ENCODE measurements around the gene SMC3. TPM values are rescaled to one million over a fixed set of nuclear protein-coding genes. Genes with fewer than 3 reads are reported as not detected.
"Not testable (repeated sequence)": the region's sequence is repeated elsewhere in the genome, so short reads cannot be mapped to it uniquely, and the experiment has no call there.

SMC3 gene
- total RNA-seq, 2 experiments from 2014 or later: 38.4 to 73.4 TPM

DNA sequence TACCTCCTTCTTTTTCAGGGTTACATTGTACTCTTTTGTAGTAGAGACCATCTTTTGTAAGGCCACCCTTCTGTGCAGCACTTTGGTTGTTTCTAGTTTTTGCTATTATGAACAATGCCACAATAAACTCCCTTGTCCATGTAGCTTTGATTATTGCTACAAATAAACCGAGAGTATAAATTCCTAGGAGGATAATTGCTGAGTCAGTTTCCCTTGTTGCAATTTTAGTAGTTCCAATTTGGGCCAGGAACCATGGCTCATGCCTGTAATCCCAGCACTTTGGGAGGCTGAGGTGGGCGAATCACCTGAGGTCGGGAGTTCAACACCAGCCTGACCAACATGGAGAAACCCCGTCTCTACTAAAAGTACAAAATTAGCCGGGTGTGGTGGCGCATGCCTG is 72.4 kb downstream of the SMC3 start:
- not testable (repeated sequence) for H3K36me3 ChIP-seq (ENCODE audit: insufficient read depth, low read length); H3K4me2 ChIP-seq (ENCODE audit: low read length); H2AFZ ChIP-seq (ENCODE audit: low read length); H3K79me2 ChIP-seq (ENCODE audit: insufficient read depth, low read depth, low read length); H3K9me3 ChIP-seq (ENCODE audit: low read length); H3K9me2 ChIP-seq (ENCODE audit: insufficient read depth, low read length); H3K27ac ChIP-seq (ENCODE audit: low read depth, low read length, poor library complexity, severe bottlenecking); DNase-seq (ENCODE audit: low spot score); H4K20me1 ChIP-seq (ENCODE audit: insufficient read depth, low read length); H3K4me3 ChIP-seq (ENCODE audit: low read depth, low read length, poor library complexity, severe bottlenecking); BruUV-seq (replicated peaks)
- peaks cover 34% of the 10 kb centered on the region for H3K4me1 ChIP-seq (ENCODE audit: insufficient read depth, low read length, poor library complexity, severe bottlenecking)
- POLR2A ChIA-PET: interaction anchor here (0.6 to 2.0 kb wide), 4 partner anchors 9 to 87 kb away, joined by 3 to 9 read pairs (median 6); no protein-coding TSS in a partner anchor
- intact Hi-C loops (cut with micrococcal nuclease; ENCODE audit: unreplicated experiment): loop anchor here (5.0 to 10.0 kb wide), 2 partner anchors 42 to 725 kb away; no protein-coding TSS in a partner anchor
- CTCF ChIA-PET (ENCODE audit: unreplicated experiment): interaction anchor here (1.0 kb wide), 1 partner anchor 10 kb away, joined by 3 read pairs; no protein-coding TSS in a partner anchor

DNA sequence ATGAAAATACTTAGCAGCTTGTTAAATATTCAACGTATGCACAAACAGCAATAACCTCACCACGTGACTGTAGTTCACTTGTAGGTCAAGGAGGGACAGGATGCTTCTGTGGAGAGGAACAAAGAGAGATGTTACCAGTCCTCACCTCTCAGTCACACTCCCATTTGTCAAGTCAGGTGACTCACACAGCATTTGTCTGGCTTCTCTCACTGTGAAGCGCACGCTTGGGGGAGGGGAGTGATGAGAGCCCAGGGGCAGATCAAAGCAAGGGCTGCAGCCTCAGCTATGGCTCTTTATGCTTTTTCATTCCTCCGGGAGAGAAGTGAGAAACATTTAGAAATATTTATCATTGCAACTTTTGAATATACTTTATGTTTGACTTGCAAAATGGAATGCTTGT is 73.8 kb downstream of the SMC3 start:
- POLR2A ChIA-PET: interaction anchor here (0.7 to 2.0 kb wide), 9 partner anchors 8 to 82 kb away, joined by 3 to 9 read pairs (median 3); no protein-coding TSS in a partner anchor
- TF ChIP-seq, protein P1, sequence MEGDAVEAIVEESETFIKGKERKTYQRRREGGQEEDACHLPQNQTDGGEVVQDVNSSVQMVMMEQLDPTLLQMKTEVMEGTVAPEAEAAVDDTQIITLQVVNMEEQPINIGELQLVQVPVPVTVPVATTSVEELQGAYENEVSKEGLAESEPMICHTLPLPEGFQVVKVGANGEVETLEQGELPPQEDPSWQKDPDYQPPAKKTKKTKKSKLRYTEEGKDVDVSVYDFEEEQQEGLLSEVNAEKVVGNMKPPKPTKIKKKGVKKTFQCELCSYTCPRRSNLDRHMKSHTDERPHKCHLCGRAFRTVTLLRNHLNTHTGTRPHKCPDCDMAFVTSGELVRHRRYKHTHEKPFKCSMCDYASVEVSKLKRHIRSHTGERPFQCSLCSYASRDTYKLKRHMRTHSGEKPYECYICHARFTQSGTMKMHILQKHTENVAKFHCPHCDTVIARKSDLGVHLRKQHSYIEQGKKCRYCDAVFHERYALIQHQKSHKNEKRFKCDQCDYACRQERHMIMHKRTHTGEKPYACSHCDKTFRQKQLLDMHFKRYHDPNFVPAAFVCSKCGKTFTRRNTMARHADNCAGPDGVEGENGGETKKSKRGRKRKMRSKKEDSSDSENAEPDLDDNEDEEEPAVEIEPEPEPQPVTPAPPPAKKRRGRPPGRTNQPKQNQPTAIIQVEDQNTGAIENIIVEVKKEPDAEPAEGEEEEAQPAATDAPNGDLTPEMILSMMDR (conservative IDR thresholded peaks at IDR 0.05; ENCODE audit: low read length): no peak
- TF ChIP-seq EZH2phosphoT487 (IDR thresholded peaks at IDR 0.05; ENCODE audit: borderline replicate concordance, low read depth, low read length): no peak
- no peak overlapping the region for H3K4me3 ChIP-seq (ENCODE audit: low read depth, low read length, poor library complexity, severe bottlenecking)
- H3K79me2 ChIP-seq (ENCODE audit: insufficient read depth, low read depth, low read length): no peaks in the 10 kb centered on the region
- DNase-seq (ENCODE audit: low spot score): peak; percentile 58
- no TSS peak for BruUV-seq (replicated peaks)
- H3K4me2 ChIP-seq (ENCODE audit: low read length): peak overlapping the region; percentile 79; the same call in 1 of the 2 replicates
- intact Hi-C loops (cut with micrococcal nuclease; ENCODE audit: unreplicated experiment): loop anchor here (5.0 to 10.0 kb wide), 2 partner anchors 41 to 726 kb away; no protein-coding TSS in a partner anchor
- no peaks in the 10 kb centered on the region for H3K9me2 ChIP-seq (ENCODE audit: insufficient read depth, low read length)
- no peak overlapping the region for H3K27ac ChIP-seq (ENCODE audit: low read depth, low read length, poor library complexity, severe bottlenecking)
- no peaks in the 10 kb centered on the region for H3K36me3 ChIP-seq (ENCODE audit: insufficient read depth, low read length)
- CTCF ChIA-PET (ENCODE audit: unreplicated experiment): no interaction called here
- no peaks in the 10 kb centered on the region for H3K9me3 ChIP-seq (ENCODE audit: low read length)
- H4K20me1 ChIP-seq (ENCODE audit: insufficient read depth, low read length): no peaks in the 10 kb centered on the region
- H2AFZ ChIP-seq (ENCODE audit: low read length): no peak overlapping the region
- H3K4me1 ChIP-seq (ENCODE audit: insufficient read depth, low read length, poor library complexity, severe bottlenecking): peaks cover 40% of the 10 kb centered on the region

DNA sequence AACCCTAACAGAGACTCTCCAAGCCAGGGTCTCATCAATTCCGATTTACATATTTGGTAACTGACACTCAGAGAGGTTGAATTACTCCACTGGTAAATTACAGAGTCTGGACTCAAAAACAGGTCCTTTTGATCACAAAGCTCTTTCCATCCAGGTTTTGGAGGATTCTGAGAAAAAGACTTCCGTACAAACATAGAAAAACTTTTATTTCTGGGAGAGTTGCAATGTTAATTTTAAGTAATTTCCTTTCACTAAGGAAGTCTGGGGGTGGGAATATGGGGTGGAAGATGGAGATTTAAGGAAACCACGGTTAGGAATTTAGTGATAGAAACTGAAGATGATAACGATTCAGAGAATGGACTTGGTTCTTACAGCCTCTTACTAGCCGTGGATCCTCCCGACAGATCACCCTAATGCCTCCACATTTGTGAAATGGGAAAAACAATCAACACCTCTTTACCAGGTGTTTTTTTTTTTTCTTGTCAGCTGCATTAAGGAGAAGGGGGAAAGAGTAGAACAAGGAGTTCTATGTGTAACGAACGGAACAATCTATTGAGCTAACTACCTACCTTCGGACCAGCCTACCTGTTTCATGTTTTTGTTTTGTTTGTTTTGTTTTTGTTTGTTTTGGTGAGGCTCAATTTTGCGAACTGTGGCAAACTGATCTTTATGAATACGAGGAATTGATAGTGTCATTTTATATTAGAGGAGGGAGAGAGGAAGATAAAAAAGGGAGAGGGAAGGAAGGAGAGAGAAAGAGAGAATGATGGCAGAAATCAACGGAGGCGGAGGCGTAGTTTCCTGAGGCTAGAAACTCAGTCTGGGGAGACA is 74.9 kb downstream of the SMC3 start:
- H3K4me3 ChIP-seq (ENCODE audit: low read depth, low read length, poor library complexity, severe bottlenecking): no peak overlapping the region
- no peak for DNase-seq (ENCODE audit: low spot score)
- intact Hi-C loops (cut with micrococcal nuclease; ENCODE audit: unreplicated experiment): loop anchor here (5.0 to 10.0 kb wide), 2 partner anchors 40 to 728 kb away; no protein-coding TSS in a partner anchor
- TF ChIP-seq, protein P1 (conservative IDR thresholded peaks at IDR 0.05; ENCODE audit: low read length): no peak
- TF ChIP-seq EZH2phosphoT487 (IDR thresholded peaks at IDR 0.05; ENCODE audit: borderline replicate concordance, low read depth, low read length): peak; percentile 84; the same call in 1 of the 2 replicates
- H4K20me1 ChIP-seq (ENCODE audit: insufficient read depth, low read length): no peaks in the 10 kb centered on the region
- H3K27ac ChIP-seq (ENCODE audit: low read depth, low read length, poor library complexity, severe bottlenecking): no peak overlapping the region
- H3K79me2 ChIP-seq (ENCODE audit: insufficient read depth, low read depth, low read length): no peaks in the 10 kb centered on the region
- POLR2A ChIA-PET: interaction anchor here (0.5 to 2.0 kb wide), 8 partner anchors 11 to 69 kb away, joined by 3 to 8 read pairs (median 4); no protein-coding TSS in a partner anchor
- H3K4me2 ChIP-seq (ENCODE audit: low read length): peak overlapping the region; percentile 79; the same call in 1 of the 2 replicates
- no peaks in the 10 kb centered on the region for H3K9me3 ChIP-seq (ENCODE audit: low read length)
- H3K9me2 ChIP-seq (ENCODE audit: insufficient read depth, low read length): no peaks in the 10 kb centered on the region
- BruUV-seq (replicated peaks): no TSS peak
- CTCF ChIA-PET (ENCODE audit: unreplicated experiment): no interaction called here
- peaks cover 40% of the 10 kb centered on the region for H3K4me1 ChIP-seq (ENCODE audit: insufficient read depth, low read length, poor library complexity, severe bottlenecking)
- H2AFZ ChIP-seq (ENCODE audit: low read length): no peak overlapping the region
- H3K36me3 ChIP-seq (ENCODE audit: insufficient read depth, low read length): no peaks in the 10 kb centered on the region

Data from OCI-LY7 (cell line).